Endothelial cell of umbilical vein (primary cell): ENCODE data around the gene TEP1. TPM values are rescaled to one million over a fixed set of nuclear protein-coding genes. Genes with fewer than 3 reads are reported as not detected.

Source experiments
- BruUV-seq: library from RNA; stranded (reverse); fragments of 400-500 nt; replicated peaks from 2 replicates; lab custom pipeline; 2021; lab: Mats Ljungman, UMichigan
- CTCF ChIA-PET: fragments of 300-600, 350-600 bp; sonication (Branson Sonifier 250); formaldehyde crosslinking; loops from one replicate; lab custom pipeline; 2021; ENCODE audit warnings: antibody characterized with exemption, inconsistent platforms; lab: Charles Lee
- POLR2A ChIA-PET: fragments of 300-600, 350-600 bp; sonication (Branson Sonifier 250); formaldehyde crosslinking; loops from one replicate; lab custom pipeline; 2021; ENCODE audit warnings: antibody characterized with exemption, inconsistent platforms; lab: Charles Lee
- DNase-seq: peaks from one replicate; pipeline ENCODE4 v3.0.0-alpha.2; 2011; ENCODE audit warnings: low read depth, low spot score
- FAIRE-seq: peaks from 2 replicates; lab custom pipeline; 2011; peaks lifted over from hg19 to GRCh38; lab: Jason Lieb, UNC
- H2AFZ ChIP-seq: 2 replicates; pipeline ENCODE4 v1.6.0; 2012; ENCODE audit warnings: low read depth, low read length, control low read depth, inconsistent platforms
- H3K27ac ChIP-seq: 2 replicates; pipeline ENCODE4 v1.5.1; 2011; ENCODE audit warnings: low read depth, mild to moderate bottlenecking, control low read depth, low read length, moderate library complexity; ENCODE audit not compliant: insufficient read depth
- H3K27me3 ChIP-seq, 2 experiments: 2 replicates each; pipeline versions ENCODE4 v1.6.0 to v1.6.1; 2011; ENCODE audit warnings: low read length in 2 of 2, mixed read lengths in 1 of 2; ENCODE audit not compliant: control insufficient read depth in 2 of 2, insufficient read depth in 2 of 2
- H3K36me3 ChIP-seq, 2 experiments: 2 replicates in 1 of 2; 3 replicates in 1 of 2; pipeline ENCODE4 v1.5.1; 2011; ENCODE audit warnings: low read length in 2 of 2, mild to moderate bottlenecking in 1 of 2, moderate library complexity in 1 of 2; ENCODE audit not compliant: control insufficient read depth in 2 of 2, insufficient read depth in 2 of 2; ENCODE audit errors: extremely low read depth in 1 of 2
- H3K4me1 ChIP-seq: 3 replicates; pipeline ENCODE4 v1.5.1; 2011; ENCODE audit warnings: mild to moderate bottlenecking, low read length; ENCODE audit not compliant: control insufficient read depth, insufficient read depth; ENCODE audit errors: extremely low read depth
- H3K4me2 ChIP-seq: 2 replicates; pipeline ENCODE4 v1.6.1; 2011; ENCODE audit warnings: low read length, control low read depth, mixed read lengths; ENCODE audit not compliant: insufficient read depth
- H3K4me3 ChIP-seq, 3 experiments: fragments of 200-600 bp in 1 of 3; sonication (generic), shearing (Covaris generic) in 1 of 3; replicated peaks in 1 of 3; 2 replicates each; pipeline ENCODE4 v1.5.1; 2011 to 2016; ENCODE audit warnings: control low read depth in 3 of 3, low read length in 3 of 3, mild to moderate bottlenecking in 2 of 3, inconsistent platforms in 1 of 3, low read depth in 1 of 3, moderate library complexity in 1 of 3; ENCODE audit not compliant: insufficient read depth in 1 of 3
- H3K79me2 ChIP-seq: 2 replicates; pipeline ENCODE4 v1.6.0; 2012; ENCODE audit warnings: low read length, inconsistent platforms; ENCODE audit not compliant: control insufficient read depth, insufficient read depth
- H3K9ac ChIP-seq: replicated peaks from 2 replicates; pipeline ENCODE3; 2011; ENCODE audit warnings: low read length, control low read depth; ENCODE audit not compliant: insufficient read depth; ENCODE audit errors: extremely low read depth
- H3K9me1 ChIP-seq: replicated peaks from 3 replicates; pipeline ENCODE4 v1.6.0; 2011; ENCODE audit warnings: mild to moderate bottlenecking, low read length; ENCODE audit not compliant: control insufficient read depth, insufficient read depth; ENCODE audit errors: extremely low read depth
- H3K9me3 ChIP-seq: replicated peaks from 2 replicates; pipeline ENCODE4 v1.5.1; 2012; ENCODE audit warnings: low read length, inconsistent platforms; ENCODE audit not compliant: control insufficient read depth, insufficient read depth
- H4K20me1 ChIP-seq: replicated peaks from 2 replicates; pipeline ENCODE3; 2011; ENCODE audit warnings: mild to moderate bottlenecking, low read length; ENCODE audit not compliant: control insufficient read depth, insufficient read depth; ENCODE audit errors: extremely low read depth
- EZH2 ChIP-seq: IDR thresholded peaks from 2 replicates; pipeline ENCODE4 v1.6.1; 2012; ENCODE audit warnings: borderline replicate concordance, low read depth, mild to moderate bottlenecking, moderate library complexity, low read length, inconsistent platforms; ENCODE audit not compliant: severe bottlenecking
- FOS ChIP-seq: IDR thresholded peaks from 2 replicates; pipeline ENCODE4 v1.6.1; 2011; ENCODE audit warnings: mild to moderate bottlenecking, low read length, moderate library complexity, borderline replicate concordance; ENCODE audit not compliant: insufficient read depth
- GATA2 ChIP-seq: IDR thresholded peaks from 2 replicates; pipeline ENCODE4 v1.7.0; 2011; ENCODE audit warnings: low read depth, mild to moderate bottlenecking, moderate library complexity, mixed read lengths, low read length; ENCODE audit not compliant: insufficient read length, insufficient read depth
- JUN ChIP-seq: IDR thresholded peaks from 2 replicates; pipeline ENCODE4 v1.6.1; 2011; ENCODE audit warnings: borderline replicate concordance, low read depth; ENCODE audit not compliant: insufficient read length, insufficient read depth
- MYC ChIP-seq: IDR thresholded peaks from one replicate; pipeline ENCODE4 v1.6.1; 2011; ENCODE audit warnings: mild to moderate bottlenecking, low read depth, low read length
- POLR2A ChIP-seq: IDR thresholded peaks from 2 replicates; pipeline ENCODE4 v1.6.1; 2012; ENCODE audit warnings: low read depth, mild to moderate bottlenecking, control low read depth, low read length
- POLR2AphosphoS5 ChIP-seq: IDR thresholded peaks from 2 replicates; pipeline ENCODE4 v1.6.1; 2012; ENCODE audit warnings: low read depth, mild to moderate bottlenecking, control low read depth, low read length, moderate library complexity; ENCODE audit not compliant: insufficient read depth
- dilution Hi-C: fragments of 300-500 bp; cut with MboI; formaldehyde crosslinking; loops from one replicate; pipeline ENCODE4 v1.15.0; 2019; ENCODE audit warnings: low sequenced_read_pairs; ENCODE audit not compliant: extremely low pct_ligation_motif_present
- intact Hi-C: fragments of 100-400 bp; cut with micrococcal nuclease; formaldehyde crosslinking; loops from one replicate; pipeline ENCODE4 v1.10.0; 2022
- polyA plus RNA-seq, 4 experiments: library from polyadenylated mRNA; depleted of rRNA in 3 of 4; stranded (reverse) in 3 of 4; unstranded in 1 of 4; fragments of >200 nt; gene quantifications; 2 replicates each; pipeline versions ENCODE4 v1.2.1 to v1.2.3, GENCODE V29; 2011 to 2012; ENCODE audit warnings: missing spikeins in 1 of 4
- total RNA-seq: library from RNA; stranded (reverse); gene quantifications from 2 replicates; pipeline ENCODE4 v1.2.3, GENCODE V29; 2021
- TF ChIP-seq, protein P1 (sequence below): IDR thresholded peaks from 2 replicates; pipeline ENCODE4 v1.6.1; 2011; ENCODE audit not compliant: insufficient read depth, insufficient read length
- TF ChIP-seq, protein P2 (sequence below), 2 donors: IDR thresholded peaks; 1 replicate in 1 of 2; 2 replicates in 1 of 2; pipeline ENCODE4 v1.5.1; 2011; ENCODE audit warnings: low read length in 2 of 2, mild to moderate bottlenecking in 2 of 2, moderate library complexity in 2 of 2, control low read depth in 1 of 2, inconsistent platforms in 1 of 2, low read depth in 1 of 2; ENCODE audit not compliant: insufficient read depth in 1 of 2; ENCODE audit errors: extremely low read depth in 1 of 2

The TEP1 gene
- total and polyA plus RNA-seq, 2 donors (not counting 3 experiments of a cell fraction or from before 2014, with no cell fraction given) = 19.6 to 44.6 TPM

DNA sequence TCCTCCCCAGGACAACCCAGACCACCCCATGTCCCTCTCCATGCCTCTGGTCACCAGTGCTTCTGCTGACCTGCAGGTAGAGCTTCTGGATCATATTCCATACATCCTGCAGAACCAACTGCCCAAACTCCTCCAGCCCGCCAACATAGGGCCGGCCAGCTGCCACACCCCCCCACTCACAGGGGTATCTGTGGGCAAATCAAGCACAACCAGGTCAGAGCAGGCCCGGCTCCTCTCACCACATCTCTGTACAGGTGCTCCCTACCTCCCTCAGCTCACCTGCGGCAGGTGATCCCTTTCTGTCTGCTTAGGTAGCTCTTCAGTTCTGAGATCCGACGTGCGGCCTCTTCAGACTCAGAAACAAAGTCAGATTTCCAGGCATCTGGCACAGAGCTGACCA lies 29.0 kb downstream of the TEP1 start:
- DNase-seq = no peak
- no peaks in the 10 kb centered on the region for H3K4me1 ChIP-seq
- no peaks in the 10 kb centered on the region for H3K79me2 ChIP-seq
- ChIA-PET CTCF (interaction anchor here (1.0 to 1.8 kb wide), 3 partner anchors 9 to 226 kb away, joined by 3 to 4 read pairs (median 3); no protein-coding TSS in a partner anchor), POLR2A (interaction anchor here (1.3 kb wide), 1 partner anchor 41 kb away, joined by 4 read pairs; the partner anchor contains the start of gene PARP2)
- TF ChIP-seq, protein P1, sequence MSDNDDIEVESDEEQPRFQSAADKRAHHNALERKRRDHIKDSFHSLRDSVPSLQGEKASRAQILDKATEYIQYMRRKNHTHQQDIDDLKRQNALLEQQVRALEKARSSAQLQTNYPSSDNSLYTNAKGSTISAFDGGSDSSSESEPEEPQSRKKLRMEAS = no peak
- TF ChIP-seq MYC = no peak
- no peak for TF ChIP-seq GATA2
- no peak for TF ChIP-seq POLR2AphosphoS5
- TF ChIP-seq EZH2 = no peak
- TF ChIP-seq, protein P2, sequence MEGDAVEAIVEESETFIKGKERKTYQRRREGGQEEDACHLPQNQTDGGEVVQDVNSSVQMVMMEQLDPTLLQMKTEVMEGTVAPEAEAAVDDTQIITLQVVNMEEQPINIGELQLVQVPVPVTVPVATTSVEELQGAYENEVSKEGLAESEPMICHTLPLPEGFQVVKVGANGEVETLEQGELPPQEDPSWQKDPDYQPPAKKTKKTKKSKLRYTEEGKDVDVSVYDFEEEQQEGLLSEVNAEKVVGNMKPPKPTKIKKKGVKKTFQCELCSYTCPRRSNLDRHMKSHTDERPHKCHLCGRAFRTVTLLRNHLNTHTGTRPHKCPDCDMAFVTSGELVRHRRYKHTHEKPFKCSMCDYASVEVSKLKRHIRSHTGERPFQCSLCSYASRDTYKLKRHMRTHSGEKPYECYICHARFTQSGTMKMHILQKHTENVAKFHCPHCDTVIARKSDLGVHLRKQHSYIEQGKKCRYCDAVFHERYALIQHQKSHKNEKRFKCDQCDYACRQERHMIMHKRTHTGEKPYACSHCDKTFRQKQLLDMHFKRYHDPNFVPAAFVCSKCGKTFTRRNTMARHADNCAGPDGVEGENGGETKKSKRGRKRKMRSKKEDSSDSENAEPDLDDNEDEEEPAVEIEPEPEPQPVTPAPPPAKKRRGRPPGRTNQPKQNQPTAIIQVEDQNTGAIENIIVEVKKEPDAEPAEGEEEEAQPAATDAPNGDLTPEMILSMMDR (IDR thresholded peaks at IDR 0.05; ENCODE audit: extremely low read depth in 1 of 2, insufficient read depth in 1 of 2, low read depth in 1 of 2, low read length in 2 of 2) = no peak
- no peak for TF ChIP-seq JUN
- TF ChIP-seq FOS = no peak
- TF ChIP-seq POLR2A = no peak
- no peak overlapping the region for H3K9ac ChIP-seq
- H3K4me3 ChIP-seq = no peak overlapping the region
- H4K20me1 ChIP-seq = no peaks in the 10 kb centered on the region
- H3K4me2 ChIP-seq = no peak overlapping the region
- H3K27ac ChIP-seq = no peak overlapping the region
- peaks cover 21 to 77% of the 10 kb centered on the region in 2 experiments for H3K36me3 ChIP-seq
- no peak for FAIRE-seq
- no peak overlapping the region for H2AFZ ChIP-seq
- H3K9me1 ChIP-seq = no peaks in the 10 kb centered on the region
- dilution Hi-C loops (no loop called here), intact Hi-C loops (no loop called here)
- no peaks in the 10 kb centered on the region for H3K27me3 ChIP-seq
- BruUV-seq = no TSS peak
- no peaks in the 10 kb centered on the region for H3K9me3 ChIP-seq
